Posterior vena cava (tissue), 2 donors: ENCODE measurements around the gene RIPK1. TPM values are rescaled to one million over a fixed set of nuclear protein-coding genes. Genes with fewer than 3 reads are reported as not detected.
"Not testable (repeated sequence)": the region's sequence is repeated elsewhere in the genome, so short reads cannot be mapped to it uniquely, and the experiment has no call there.

Experiments
- DNase-seq: peaks from one replicate; pipeline ENCODE4 v3.0.0-alpha.2; 2020; ENCODE audit warnings: low spot score
- intact Hi-C, 2 donors: fragments of 100-400 bp; cut with DNase I; formaldehyde crosslinking; loops; one replicate each; pipeline versions ENCODE4 v1.14.1 to v1.14.2; 2022 to 2023
- total RNA-seq, 2 donors: library from RNA; stranded (reverse); fragmentation: NEBNext Ultra II Directional; extraction: Animal tissue kit (Norgen Biotek cat#: 25700); gene quantifications; one replicate each; pipeline ENCODE4 v1.2.1, GENCODE V29; 2021
- donor health status: DM: yes; HTN: yes; CAD: no.
- donor health status: DM: yes; HTN: yes; CAD: no.

RIPK1 gene
- total RNA-seq, 2 donors from 2014 or later: 19.9 to 20.3 TPM

DNA sequence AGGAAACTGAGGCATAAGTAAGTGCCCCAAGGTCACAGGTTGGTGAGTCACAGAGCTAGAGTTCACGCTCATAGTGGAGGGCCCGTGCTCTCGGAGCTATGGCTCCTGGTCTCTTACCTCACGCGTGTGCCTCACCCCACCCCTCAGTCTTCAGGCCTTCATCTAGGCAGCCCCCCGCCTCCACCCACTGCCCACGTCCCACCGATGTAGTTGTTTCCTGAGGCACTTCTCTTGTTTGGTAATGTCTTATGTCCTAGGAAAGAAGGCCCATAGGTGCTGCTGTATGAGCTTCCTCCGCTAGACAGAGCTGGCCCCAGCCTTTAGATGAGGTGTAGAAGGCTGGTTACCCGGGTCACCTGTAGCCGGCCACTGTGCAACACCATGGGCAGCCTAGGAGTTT lies 5.1 kb downstream of the RIPK1 start:
- intact Hi-C loops: no loop called here
- DNase-seq: peak; percentile 62

DNA sequence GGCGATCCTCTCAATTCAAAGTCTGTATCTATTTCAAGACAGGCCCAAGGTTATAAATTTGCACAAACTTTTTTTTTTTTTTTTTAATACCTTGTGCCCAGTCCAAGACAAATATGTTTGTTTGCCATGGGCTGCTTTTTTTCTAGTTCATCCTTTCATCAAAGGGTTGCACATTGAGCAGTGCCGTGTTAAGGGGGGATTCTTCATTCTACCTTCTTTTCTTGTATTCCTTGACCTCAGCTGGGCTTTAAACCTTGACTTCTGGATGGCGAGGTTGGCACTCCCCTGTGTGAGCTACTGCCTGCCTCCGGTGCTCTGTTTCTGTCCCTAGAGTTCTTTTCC lies 7.4 kb downstream of the RIPK1 start:
- no peak for DNase-seq
- intact Hi-C loops: no loop called here

DNA sequence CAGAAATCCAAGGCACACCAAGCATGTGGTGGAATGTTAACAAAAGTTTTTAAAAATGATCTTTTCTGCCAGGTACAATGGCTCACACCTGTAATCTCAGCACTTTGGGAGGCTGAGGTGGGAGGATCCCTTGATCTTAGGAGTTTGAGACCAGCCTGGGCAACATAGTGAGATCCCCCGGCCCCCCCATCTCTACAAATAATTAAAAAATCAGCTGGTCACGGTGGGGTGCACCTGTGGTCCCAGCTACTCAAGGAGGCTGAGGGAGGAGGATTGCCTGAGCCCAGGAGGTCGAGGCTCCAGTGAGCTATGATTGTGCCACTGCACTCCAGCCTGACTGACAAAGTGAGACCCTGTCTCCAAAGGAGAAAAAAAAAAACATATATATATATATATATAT lies 8.0 kb downstream of the RIPK1 start:
- no peak for DNase-seq
- intact Hi-C loops: no loop called here

DNA sequence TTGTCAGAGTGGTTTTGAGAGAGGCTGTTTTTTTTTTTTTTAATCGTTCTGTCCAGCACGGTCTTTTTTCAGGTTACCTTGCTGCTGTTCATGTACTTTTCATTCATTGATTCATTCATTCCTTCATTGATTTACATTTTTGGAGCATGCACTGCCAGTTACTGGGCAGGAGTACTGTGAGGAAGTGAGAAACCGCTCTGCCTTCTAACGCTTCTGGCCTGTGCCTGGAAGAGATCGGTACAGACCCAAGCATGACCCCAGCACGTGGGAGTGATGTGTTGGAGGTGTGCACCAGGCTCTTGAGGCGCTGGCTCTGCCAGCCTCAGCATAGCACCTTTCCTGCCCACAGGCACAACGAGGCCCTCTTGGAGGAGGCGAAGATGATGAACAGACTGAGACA lies 9.1 kb downstream of the RIPK1 start:
- intact Hi-C loops: no loop called here
- DNase-seq: peak; percentile 64

DNA sequence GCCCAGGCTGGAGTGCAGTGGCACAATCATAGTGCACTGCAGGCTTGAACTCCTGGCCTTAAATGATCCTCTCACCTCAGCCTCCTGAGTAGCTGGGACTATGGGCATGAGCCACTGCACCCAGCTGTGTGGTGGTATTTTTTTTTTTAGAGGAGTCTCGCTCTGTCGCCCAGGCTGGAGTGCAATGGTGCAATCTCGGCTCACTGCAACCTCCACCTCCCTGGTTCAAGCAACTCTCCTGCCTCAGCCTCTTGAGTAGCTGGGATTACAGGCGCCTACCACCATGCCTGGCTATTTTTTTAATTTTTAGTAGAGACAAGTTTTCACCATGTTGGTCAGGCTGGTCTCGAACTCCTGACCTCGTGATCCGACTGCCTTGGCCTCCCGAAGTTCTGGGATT lies 10.7 kb downstream of the RIPK1 start:
- intact Hi-C loops: not testable (repeated sequence)

DNA sequence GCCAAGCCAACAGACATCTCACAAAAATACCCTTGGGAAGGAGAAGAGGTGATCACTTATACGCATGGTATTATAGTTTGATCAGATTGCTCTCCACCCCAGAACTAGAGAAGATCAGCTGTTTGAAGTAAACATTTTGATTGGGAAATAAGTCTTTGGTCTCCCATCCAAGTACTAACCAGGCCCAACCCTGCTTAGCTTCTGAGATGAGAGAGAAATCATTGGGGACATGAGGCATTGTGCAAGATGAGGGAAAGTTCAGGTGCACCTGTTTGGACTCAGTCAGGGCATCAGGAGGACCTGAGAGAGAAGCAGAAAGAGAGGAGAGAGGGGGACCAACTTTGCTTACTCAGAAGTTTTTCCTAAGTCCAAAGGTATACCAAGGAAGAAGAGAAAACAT lies 11.4 kb downstream of the RIPK1 start:
- DNase-seq: no peak
- intact Hi-C loops: no loop called here

More for the DNA sequence above, 10.7 kb downstream of the RIPK1 start:
- DNase-seq: not testable (repeated sequence)

DNA sequence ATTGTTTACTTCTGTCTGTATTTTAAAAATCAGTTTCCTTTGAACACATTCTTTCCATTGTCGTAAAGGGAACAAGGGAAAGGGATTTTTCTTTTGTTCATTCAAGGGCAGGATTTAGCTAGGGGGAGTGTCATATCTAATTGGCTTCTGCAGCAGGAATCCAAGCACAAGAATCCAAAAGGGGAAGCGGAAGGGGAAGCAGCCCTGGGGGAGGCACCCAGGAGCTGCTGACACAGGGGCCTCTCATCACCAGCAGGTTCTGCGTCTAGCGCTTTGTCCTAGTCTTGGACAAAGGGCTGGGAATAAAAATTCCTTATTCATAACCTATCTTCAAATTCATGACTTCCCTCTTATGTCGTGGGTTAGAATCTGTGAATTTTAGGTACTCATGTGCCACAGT lies 13.7 kb downstream of the RIPK1 start:
- DNase-seq: no peak
- intact Hi-C loops: no loop called here

DNA sequence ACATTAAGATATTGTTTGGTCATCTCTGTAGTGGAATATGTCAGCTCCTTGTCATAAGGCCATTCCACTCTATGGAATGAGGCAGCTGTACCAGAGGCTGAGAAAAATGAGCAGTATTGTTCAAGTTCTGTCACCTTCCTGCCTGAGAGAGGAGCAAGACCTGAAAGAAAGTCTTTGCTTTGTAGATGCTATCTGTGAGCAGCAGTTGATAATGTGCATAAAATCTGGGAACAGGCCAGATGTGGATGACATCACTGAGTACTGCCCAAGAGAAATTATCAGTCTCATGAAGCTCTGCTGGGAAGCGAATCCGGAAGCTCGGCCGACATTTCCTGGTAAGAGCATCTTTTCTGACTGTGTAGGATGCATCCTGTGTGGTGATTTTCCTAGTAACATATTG lies 16.8 kb downstream of the RIPK1 start:
- no peak for DNase-seq
- intact Hi-C loops: no loop called here

DNA sequence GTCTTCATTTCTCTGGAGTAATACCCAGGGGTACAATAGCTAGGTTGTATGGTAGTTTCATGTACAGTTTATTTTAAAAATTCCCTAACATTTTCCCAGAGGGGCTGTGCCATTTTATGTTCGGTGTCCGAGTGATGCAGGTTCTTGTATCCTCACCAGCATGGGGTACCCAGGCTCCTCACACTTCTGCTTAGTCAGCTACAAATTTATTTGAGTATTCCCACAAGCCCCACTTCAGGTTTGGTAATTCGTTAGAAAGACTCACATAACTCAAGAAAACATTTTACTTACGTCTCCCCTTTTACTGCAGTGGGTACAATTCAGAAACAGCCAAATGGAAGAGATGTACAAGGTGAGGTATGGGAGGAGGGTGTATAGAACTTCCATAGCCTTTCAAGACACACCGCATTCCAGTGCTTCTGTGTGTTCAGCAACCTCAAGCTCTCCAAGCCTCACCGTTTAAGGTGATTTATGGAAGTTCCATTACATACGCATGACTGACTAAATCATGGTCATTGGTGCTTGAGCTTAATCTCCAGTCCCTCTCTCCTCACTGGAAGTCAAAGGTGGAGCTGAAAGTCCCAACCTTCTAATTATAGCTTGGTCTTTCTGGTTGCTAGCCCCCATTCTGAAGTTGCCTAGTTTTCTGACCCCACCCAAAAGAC lies 18.1 kb downstream of the RIPK1 start:
- DNase-seq: no peak
- intact Hi-C loops: no loop called here

DNA sequence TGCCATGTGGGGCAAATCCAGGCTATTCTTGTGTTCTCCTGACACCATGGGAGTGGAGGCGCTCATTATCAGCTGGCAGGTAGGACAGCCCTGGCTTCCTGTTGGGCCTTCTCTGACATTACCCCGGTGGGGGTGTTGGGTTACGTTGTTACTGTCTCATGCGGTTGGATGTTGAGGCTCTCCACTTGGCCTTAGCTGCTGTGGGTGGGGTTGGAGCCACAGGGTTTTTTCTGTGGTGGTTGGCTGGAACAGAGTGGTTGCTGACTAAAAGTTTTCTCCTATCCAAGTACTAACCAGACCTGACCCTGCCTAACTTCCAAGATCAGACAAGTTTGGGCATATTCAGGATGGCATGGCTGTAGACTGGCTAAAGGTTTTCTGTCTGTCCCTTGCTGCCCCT lies 20.2 kb downstream of the RIPK1 start:
- DNase-seq: no peak
- intact Hi-C loops: no loop called here

DNA sequence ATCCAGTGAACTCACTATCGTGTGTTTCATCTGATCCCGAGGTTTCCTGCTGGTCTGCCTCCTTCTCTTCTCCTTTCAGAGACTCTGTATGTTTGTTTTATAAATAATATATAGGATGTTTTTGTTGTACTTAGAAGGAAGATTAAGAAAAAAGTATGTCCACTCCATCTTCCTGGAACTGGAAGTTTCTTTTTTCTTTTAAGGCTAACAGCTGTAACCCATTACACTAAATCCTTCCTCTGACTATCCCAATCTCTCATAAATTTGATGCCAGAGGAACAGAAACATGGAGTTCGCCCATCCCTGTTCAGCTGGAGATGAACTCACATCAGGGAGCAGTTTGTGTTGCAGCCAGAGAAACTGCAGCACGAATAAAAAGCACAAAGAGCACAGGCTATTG lies 20.7 kb downstream of the RIPK1 start:
- intact Hi-C loops: no loop called here
- DNase-seq: no peak

DNA sequence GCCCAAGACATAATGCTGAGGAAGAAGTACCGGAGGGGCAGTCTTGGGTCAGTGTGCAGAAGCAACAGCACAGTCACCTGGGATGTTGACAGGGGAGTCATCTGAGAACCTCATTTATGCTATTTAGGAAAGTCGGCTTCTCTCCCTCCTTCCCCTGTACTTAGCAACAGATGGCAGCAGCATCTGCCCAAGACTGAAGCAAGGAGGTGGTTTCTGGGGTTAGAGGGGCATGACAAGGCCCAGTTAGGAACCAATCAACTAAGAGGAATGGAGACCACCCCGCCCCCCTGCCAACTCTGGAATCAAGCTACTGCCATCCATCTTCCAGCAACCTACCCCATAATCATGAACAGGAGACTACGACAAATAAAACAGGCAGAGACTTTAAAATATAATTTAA lies 21.7 kb downstream of the RIPK1 start:
- intact Hi-C loops: no loop called here
- DNase-seq: no peak

DNA sequence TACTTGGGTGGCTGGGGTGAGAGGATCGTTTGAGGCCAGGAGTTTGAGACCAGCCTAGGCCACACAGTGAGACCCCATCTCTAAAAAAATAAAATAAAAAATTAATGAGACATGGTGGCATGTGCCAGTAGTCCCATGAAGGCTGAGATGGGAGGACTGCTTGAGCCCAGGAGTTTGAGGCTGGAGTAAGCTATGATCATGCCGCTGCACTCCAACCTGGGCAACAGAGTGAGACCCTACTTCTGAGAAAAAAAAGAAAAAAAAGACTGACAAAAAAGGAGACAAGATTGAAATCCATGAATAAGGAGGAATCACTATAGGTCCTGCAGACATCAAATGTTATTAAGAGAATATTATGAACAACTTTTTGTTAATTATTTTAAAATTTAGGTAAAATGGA lies 26.5 kb downstream of the RIPK1 start:
- DNase-seq: no peak
- intact Hi-C loops: no loop called here

DNA sequence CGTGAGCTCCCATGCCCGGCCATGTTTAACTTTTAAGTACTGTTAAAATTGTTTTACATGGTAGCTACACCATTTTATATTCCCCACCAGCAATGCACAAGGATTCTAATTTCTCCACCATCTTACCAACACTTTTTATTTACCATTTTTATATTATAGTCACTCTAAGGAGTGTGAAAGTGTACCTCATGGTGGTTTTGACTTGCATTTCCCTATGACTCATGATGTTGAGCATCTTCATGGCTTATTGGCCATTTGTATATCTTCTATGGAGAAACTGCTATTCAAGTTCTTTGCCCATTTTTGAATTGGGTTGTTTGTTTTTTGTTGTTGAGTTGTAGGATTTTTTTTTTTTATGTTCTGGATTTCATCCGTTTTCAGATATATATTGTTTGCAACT lies 34.6 kb downstream of the RIPK1 start:
- no peak for DNase-seq
- intact Hi-C loops: no loop called here

DNA sequence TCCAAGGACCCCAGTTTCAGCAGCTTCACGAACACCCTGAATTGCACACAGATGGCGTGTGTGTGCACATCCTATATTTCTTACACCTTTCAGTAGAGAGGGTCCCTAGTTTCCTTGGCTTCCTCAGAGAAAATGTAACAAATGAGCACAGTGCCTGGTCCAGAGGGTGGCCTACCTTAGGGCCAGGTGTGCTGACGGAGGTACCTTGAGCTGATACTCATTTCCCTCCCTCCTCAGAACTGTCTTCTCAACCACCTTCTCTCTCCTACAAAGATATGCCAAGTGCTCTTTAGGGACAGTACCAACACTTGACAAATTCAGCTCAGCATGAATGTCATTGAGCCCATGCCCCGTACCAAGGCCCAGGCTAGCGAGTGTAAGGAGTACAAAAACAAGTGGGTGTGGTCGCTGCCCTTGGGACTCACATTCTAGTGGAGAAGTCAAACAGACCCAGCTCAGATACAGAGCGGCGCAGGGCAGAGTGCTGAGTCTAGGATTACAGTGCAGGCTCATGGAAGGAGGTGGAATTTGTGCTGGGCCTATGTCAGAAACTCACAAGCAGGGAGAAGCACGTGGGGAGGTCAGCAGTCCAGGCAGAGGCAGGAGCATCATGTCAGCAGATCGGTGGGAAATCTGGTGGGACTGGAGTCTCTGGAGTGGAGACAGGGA lies 40.6 kb downstream of the RIPK1 start:
- intact Hi-C loops: no loop called here
- DNase-seq: no peak

DNA sequence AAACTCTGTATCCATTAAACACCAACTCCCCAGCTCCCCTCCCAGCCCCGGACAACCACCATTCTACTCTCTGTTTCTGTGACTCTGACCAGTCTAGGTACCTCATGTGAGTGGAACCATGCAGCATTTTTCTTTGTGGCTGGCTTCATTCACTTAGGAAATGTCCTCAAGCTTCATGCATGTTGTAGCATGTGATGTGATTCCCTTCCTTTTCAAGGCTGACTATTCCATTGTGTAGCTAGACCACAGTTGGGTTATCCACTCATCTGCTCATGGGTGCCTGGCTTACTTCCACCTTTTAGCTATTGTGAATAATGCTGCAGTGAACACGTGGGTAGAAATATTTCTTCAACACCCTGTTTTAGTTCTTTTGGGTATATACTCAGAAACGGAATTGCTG lies 41.5 kb downstream of the RIPK1 start:
- intact Hi-C loops: no loop called here

DNA sequence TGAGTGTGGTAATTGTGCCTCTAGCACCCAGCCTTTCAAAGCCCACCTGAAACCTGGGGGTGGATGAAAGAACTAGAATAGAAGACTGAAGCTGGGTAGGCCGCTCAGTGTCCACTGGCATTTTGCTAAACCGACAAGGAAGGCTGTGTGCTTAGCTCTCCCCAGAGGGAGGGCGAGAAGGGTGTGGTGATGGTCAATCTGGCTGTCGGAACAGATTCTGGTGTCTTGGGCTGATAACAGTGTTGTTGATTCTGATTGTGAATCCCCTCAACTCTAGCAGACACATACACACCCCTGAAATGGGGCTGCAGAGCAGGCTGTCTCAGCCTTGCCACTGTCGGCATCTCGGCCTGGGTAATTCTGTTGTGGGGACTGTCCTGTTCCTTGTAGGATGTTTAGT lies 46.1 kb downstream of the RIPK1 start:
- no peak for DNase-seq
- intact Hi-C loops: no loop called here

More for the DNA sequence above, 41.5 kb downstream of the RIPK1 start:
- no peak for DNase-seq

DNA sequence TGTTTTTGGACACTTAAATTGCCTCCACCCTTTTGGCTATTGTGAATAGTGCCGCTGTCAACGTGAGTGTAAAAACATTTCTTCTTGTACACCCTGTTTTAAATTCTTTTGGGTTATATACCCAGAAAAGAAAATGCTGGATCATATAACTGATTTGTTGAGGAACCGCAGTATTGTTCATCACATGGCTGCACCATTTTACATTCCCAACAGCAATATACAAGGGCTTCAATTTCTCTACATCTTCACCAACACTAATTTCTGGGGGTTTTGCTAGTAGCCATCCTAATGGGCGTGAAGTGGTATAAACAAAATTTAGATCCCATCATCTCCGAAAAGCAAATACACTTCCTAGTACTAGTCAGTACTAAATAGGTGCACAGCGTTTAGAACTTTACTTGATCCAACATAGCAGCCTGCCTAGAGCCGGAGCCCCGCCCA lies 49.6 kb downstream of the RIPK1 start:
- DNase-seq: no peak
- intact Hi-C loops: no loop called here

DNA sequence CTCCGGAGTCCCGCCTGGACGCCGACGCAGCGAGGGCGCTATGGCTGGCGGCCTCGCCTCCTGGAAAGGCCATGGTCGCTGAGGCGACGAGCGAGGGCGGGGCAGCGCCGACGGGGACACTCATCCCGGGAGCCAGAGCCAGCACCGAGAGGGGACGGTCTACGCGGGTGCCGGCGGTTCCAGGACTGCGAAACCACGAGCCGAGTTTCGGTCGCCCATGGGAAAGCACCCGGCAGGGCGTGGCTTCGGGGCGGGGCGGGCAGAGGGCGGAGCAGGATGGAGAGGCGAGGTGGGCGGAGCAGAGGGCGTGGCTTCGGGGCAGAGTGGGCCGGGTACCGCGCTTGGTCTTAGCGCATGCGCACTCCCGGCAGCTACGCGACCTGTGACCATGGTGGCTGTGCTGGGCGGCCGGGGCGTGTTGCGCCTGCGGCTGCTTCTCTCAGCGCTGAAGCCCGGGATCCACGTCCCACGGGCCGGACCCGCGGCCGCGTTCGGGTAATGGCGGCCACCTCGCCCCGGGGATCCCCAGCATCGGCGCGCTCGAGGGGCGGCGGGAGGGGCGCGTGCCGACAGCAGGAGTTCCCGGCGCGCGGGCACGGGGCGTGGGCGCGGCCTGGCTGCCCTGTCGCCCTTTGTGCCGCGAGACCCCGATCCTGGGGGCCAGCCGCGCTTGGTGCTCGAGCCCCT lies 50.2 kb downstream of the RIPK1 start, which contains the start of gene BPHL:
BPHL (plus strand) TSS at position 359 of the 687 bp plus-strand sequence; CDS start at position 389, 30 bp downstream.
- intact Hi-C loops: no loop called here
- DNase-seq: peak; percentile 100

DNA sequence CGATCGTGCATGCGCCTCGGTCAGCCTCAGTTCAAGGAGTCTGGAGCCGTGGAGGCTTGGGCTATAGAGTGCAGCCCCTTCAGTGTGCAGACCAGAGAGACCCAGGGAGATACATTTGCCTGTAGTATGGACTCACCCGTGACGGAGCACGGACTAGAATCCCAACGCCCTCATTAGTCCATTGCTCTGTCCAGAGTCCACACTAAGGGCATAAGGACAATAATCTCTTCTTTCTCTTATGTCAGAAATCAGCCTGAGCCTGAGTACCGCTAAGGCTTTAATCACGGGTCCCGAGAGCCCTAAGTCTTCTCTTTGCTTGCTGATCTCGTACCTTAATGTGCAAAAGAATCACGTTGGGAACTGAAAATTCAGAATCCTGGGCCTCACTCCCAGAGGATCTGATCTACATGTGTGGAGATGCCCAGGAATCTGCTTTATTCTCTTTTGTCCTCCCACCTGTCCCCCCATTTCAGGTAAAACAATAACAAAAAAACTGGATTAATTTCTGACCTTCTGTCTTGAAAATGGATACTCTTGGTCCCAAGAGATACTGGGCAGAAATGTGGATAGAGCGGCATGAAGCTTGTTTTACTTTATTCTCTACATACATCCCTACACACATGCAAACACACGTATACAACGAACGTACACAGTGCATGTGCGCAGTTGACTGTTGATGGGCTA lies 50.9 kb downstream of the RIPK1 start:
- DNase-seq: no peak
- intact Hi-C loops: no loop called here
